ENCODE measurements around the gene R3HDM1. TPM values are rescaled to one million over a fixed set of nuclear protein-coding genes. Genes with fewer than 3 reads are reported as not detected.

R3HDM1 gene
- total RNA-seq, 2 experiments from 2014 or later = 28.7 to 111 TPM

GRCh38 chr2:135573620-135574019 lies 42.3 kb downstream of the R3HDM1 start:
- DNase-seq (ENCODE audit: low spot score) = no peak
- intact Hi-C loops (cut with micrococcal nuclease; ENCODE audit: unreplicated experiment) = loop anchor here (10.0 kb wide), 1 partner anchor 141 kb away; no protein-coding TSS in a partner anchor
- POLR2A ChIA-PET = interaction anchor here (0.6 to 3.6 kb wide), 4 partner anchors 12 to 26 kb away, joined by 3 to 25 read pairs (median 4); no protein-coding TSS in a partner anchor
- BruUV-seq (replicated peaks) = no TSS peak
- peaks cover 8% of the 10 kb centered on the region; the same call in 1 of the 2 replicates for H3K79me2 ChIP-seq (ENCODE audit: insufficient read depth, low read depth, low read length)
- H2AFZ ChIP-seq (ENCODE audit: low read length) = no peak overlapping the region
- H3K4me1 ChIP-seq (ENCODE audit: insufficient read depth, low read length, poor library complexity, severe bottlenecking) = no peaks in the 10 kb centered on the region
- H3K4me2 ChIP-seq (ENCODE audit: low read length) = no peak overlapping the region
- H3K4me3 ChIP-seq (ENCODE audit: low read depth, low read length, poor library complexity, severe bottlenecking) = no peak overlapping the region
- no peaks in the 10 kb centered on the region for H4K20me1 ChIP-seq (ENCODE audit: insufficient read depth, low read length)
- no peaks in the 10 kb centered on the region for H3K9me2 ChIP-seq (ENCODE audit: insufficient read depth, low read length)
- peaks cover 44% of the 10 kb centered on the region for H3K36me3 ChIP-seq (ENCODE audit: insufficient read depth, low read length)
- TF ChIP-seq EZH2phosphoT487 (IDR thresholded peaks at IDR 0.05; ENCODE audit: borderline replicate concordance, low read depth, low read length) (no peak), CTCF (conservative IDR thresholded peaks at IDR 0.05; ENCODE audit: low read length) (peak; percentile 61)
- CTCF ChIA-PET (ENCODE audit: unreplicated experiment) = no interaction called here
- H3K27ac ChIP-seq (ENCODE audit: low read depth, low read length, poor library complexity, severe bottlenecking) = no peak overlapping the region
- no peaks in the 10 kb centered on the region for H3K9me3 ChIP-seq (ENCODE audit: low read length)

- H3K4me1 ChIP-seq (ENCODE audit: insufficient read depth, low read length, poor library complexity, severe bottlenecking) = peaks cover 25% of the 10 kb centered on the region
- POLR2A ChIA-PET = interaction anchor here (0.6 to 1.8 kb wide), 3 partner anchors 9 to 356 kb away, joined by 3 to 11 read pairs (median 7); no protein-coding TSS in a partner anchor
- H3K4me3 ChIP-seq (ENCODE audit: low read depth, low read length, poor library complexity, severe bottlenecking) = no peak overlapping the region
- no peak overlapping the region for H3K27ac ChIP-seq (ENCODE audit: low read depth, low read length, poor library complexity, severe bottlenecking)
- no peak overlapping the region for H3K4me2 ChIP-seq (ENCODE audit: low read length)
- CTCF ChIA-PET (ENCODE audit: unreplicated experiment) = no interaction called here
- no peak overlapping the region for H2AFZ ChIP-seq (ENCODE audit: low read length)
- H3K79me2 ChIP-seq (ENCODE audit: insufficient read depth, low read depth, low read length) = peaks cover 32% of the 10 kb centered on the region; the same call in 1 of the 2 replicates
- peaks cover 15% of the 10 kb centered on the region for H3K36me3 ChIP-seq (ENCODE audit: insufficient read depth, low read length)
- no peak for DNase-seq (ENCODE audit: low spot score)
- no peaks in the 10 kb centered on the region for H3K9me2 ChIP-seq (ENCODE audit: insufficient read depth, low read length)
- BruUV-seq (replicated peaks) = no TSS peak
- no peaks in the 10 kb centered on the region for H3K9me3 ChIP-seq (ENCODE audit: low read length)
- TF ChIP-seq CTCF (conservative IDR thresholded peaks at IDR 0.05; ENCODE audit: low read length) (no peak), EZH2phosphoT487 (IDR thresholded peaks at IDR 0.05; ENCODE audit: borderline replicate concordance, low read depth, low read length) (no peak)
- no peaks in the 10 kb centered on the region for H4K20me1 ChIP-seq (ENCODE audit: insufficient read depth, low read length)
- intact Hi-C loops (cut with micrococcal nuclease; ENCODE audit: unreplicated experiment) = no loop called here
Measured at GRCh38 chr2:135581282-135581681, 50.0 kb downstream of the R3HDM1 start.

DNA sequence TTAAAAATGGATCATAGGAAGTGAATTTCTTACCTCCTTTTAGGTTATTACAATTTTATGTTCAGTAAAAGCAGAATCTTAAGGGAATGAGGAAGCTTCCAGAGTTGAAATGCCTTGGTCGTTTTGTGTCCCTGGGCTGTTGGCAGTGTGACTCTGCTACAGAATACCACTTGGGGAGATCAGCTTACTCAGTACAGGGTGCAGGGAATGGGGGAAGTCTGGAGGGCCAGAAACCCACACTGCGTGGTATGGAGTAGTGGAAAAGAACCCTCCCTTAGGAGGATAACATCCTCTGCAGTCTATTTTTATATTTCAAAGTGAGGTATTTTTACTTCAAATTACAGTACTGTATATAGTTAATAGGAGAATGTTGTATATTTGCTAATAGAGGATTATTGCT lies 51.1 kb downstream of the R3HDM1 start:
- Histone ChIP-seq H3K9me3 (ENCODE audit: low read length) (no peaks in the 10 kb centered on the region), H2AFZ (ENCODE audit: low read length) (no peak overlapping the region), H3K36me3 (ENCODE audit: insufficient read depth, low read length) (peaks cover 15% of the 10 kb centered on the region), H3K79me2 (ENCODE audit: insufficient read depth, low read depth, low read length) (peaks cover 39% of the 10 kb centered on the region; the same call in 1 of the 2 replicates), H3K27ac (ENCODE audit: low read depth, low read length, poor library complexity, severe bottlenecking) (no peak overlapping the region), H3K4me2 (ENCODE audit: low read length) (no peak overlapping the region), H3K4me3 (ENCODE audit: low read depth, low read length, poor library complexity, severe bottlenecking) (no peak overlapping the region), H3K4me1 (ENCODE audit: insufficient read depth, low read length, poor library complexity, severe bottlenecking) (peaks cover 34% of the 10 kb centered on the region), H4K20me1 (ENCODE audit: insufficient read depth, low read length) (no peaks in the 10 kb centered on the region), H3K9me2 (ENCODE audit: insufficient read depth, low read length) (no peaks in the 10 kb centered on the region)
- no TSS peak for BruUV-seq (replicated peaks)
- DNase-seq (ENCODE audit: low spot score) = no peak
- intact Hi-C loops (cut with micrococcal nuclease; ENCODE audit: unreplicated experiment) = no loop called here
- CTCF ChIA-PET (ENCODE audit: unreplicated experiment) = no interaction called here
- TF ChIP-seq EZH2phosphoT487 (IDR thresholded peaks at IDR 0.05; ENCODE audit: borderline replicate concordance, low read depth, low read length) (no peak), CTCF (conservative IDR thresholded peaks at IDR 0.05; ENCODE audit: low read length) (no peak)
- POLR2A ChIA-PET = no interaction called here
